ENCODE results near the gene MPP4.

Gene MPP4

GRCh38 chr2:201698588-201699226, at the start of gene MPP4:
Gene MPP4 (minus strand): TSS chr2:201698644. CDS start chr2:201693954, 4,690 bp downstream.
- DNase-seq (ENCODE audit: low read depth), result no peak

- DNase-seq (ENCODE audit: low read depth), result no peak
These were observed 48.1 kb upstream of the MPP4 start for GRCh38 chr2:201746551-201746950.

- no peak for DNase-seq (ENCODE audit: low read depth)
These were observed 37.0 kb upstream of the MPP4 start for GRCh38 chr2:201735486-201735885.

- DNase-seq (ENCODE audit: low read depth), result no peak
These were observed 35.7 kb upstream of the MPP4 start for GRCh38 chr2:201734111-201734510.

GRCh38 chr2:201733544-201733943, 35.1 kb upstream of the MPP4 start:
- no peak for DNase-seq (ENCODE audit: low read depth)

- DNase-seq (ENCODE audit: low read depth), result no peak
These were observed 32.3 kb upstream of the MPP4 start for GRCh38 chr2:201730651-201731285.

GRCh38 chr2:201715459-201715858, 17.0 kb upstream of the MPP4 start:
- no peak for DNase-seq (ENCODE audit: low read depth)

GRCh38 chr2:201712726-201713125, 14.3 kb upstream of the MPP4 start:
- no peak for DNase-seq (ENCODE audit: low read depth)

- DNase-seq (ENCODE audit: low read depth), result no peak
These were observed 11.3 kb upstream of the MPP4 start for GRCh38 chr2:201709747-201710146.

GRCh38 chr2:201709049-201709448, 10.6 kb upstream of the MPP4 start:
- no peak for DNase-seq (ENCODE audit: low read depth)

GRCh38 chr2:201707753-201708152, 9.3 kb upstream of the MPP4 start:
- DNase-seq (ENCODE audit: low read depth), result no peak

- DNase-seq (ENCODE audit: low read depth), result no peak
These were observed 8.7 kb upstream of the MPP4 start for GRCh38 chr2:201707142-201707541.

GRCh38 chr2:201704536-201704935, 6.1 kb upstream of the MPP4 start:
- DNase-seq (ENCODE audit: low read depth), result no peak

- DNase-seq (ENCODE audit: low read depth), result no peak
These were observed 3.2 kb upstream of the MPP4 start for GRCh38 chr2:201701646-201702045.

- no peak for DNase-seq (ENCODE audit: low read depth)
These were observed 972 bp upstream of the MPP4 start for GRCh38 chr2:201699416-201699815.

- DNase-seq (ENCODE audit: low read depth), result no peak
These were observed 545 bp downstream of the MPP4 start for GRCh38 chr2:201697899-201698298.

GRCh38 chr2:201696151-201696659, 2.2 kb downstream of the MPP4 start:
- DNase-seq (ENCODE audit: low read depth), result no peak

GRCh38 chr2:201685156-201685555, 13.3 kb downstream of the MPP4 start:
- no peak for DNase-seq (ENCODE audit: low read depth)

GRCh38 chr2:201680743-201681142, 17.7 kb downstream of the MPP4 start:
- no peak for DNase-seq (ENCODE audit: low read depth)

- no peak for DNase-seq (ENCODE audit: low read depth)
These were observed 20.0 kb downstream of the MPP4 start for GRCh38 chr2:201678401-201678800.

GRCh38 chr2:201675454-201675853, 23.0 kb downstream of the MPP4 start:
- no peak for DNase-seq (ENCODE audit: low read depth)

- no peak for DNase-seq (ENCODE audit: low read depth)
These were observed 23.6 kb downstream of the MPP4 start for GRCh38 chr2:201674794-201675193.

GRCh38 chr2:201674298-201674697, 24.1 kb downstream of the MPP4 start:
- DNase-seq (ENCODE audit: low read depth), result no peak

GRCh38 chr2:201673546-201673945, 24.9 kb downstream of the MPP4 start:
- DNase-seq (ENCODE audit: low read depth), result no peak
